GM23338 (cell line): ENCODE results near the gene FRK.

Experiments used
- CREB1 ChIP-seq: fragments of 250-450 bp; sonication (Bioruptor Pico); IDR thresholded peaks from 2 replicates; pipeline ENCODE4 v1.5.0; 2020; ENCODE audit warnings: low read depth, mild to moderate bottlenecking, moderate library complexity
- TF ChIP-seq, protein P1 (sequence below), 2 experiments: fragments of 200-600 bp in 1 of 2; sonication (generic) in 1 of 2; conservative IDR thresholded peaks; 2 replicates each; pipeline versions ENCODE4 v1.5.1 to v1.6.1; 2016 to 2017; ENCODE audit warnings: antibody characterized with exemption in 2 of 2, low read depth in 2 of 2, mild to moderate bottlenecking in 2 of 2, moderate library complexity in 1 of 2

DNA sequence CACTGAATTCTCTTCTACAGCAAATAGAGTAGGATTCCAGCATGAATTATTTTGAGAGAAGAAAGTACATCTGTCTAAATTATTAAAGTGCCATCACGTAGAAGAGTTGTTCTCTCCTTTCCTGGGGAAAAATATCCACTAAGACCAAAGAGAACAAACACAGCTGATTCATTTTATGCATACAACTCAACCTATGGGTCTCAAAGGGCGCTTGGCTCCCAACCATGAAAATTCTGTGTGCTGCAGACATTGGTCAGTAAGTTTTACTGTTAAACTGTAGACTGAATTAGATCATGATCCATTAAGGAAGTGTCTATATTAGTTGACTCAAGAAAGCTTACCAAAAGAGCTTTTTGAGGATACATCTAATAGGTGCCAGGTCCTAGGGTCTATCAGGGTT is 83.5 kb downstream of the FRK start:
- no peak for TF ChIP-seq CREB1 (CRISPR knock-in tag)
- TF ChIP-seq, protein P1, sequence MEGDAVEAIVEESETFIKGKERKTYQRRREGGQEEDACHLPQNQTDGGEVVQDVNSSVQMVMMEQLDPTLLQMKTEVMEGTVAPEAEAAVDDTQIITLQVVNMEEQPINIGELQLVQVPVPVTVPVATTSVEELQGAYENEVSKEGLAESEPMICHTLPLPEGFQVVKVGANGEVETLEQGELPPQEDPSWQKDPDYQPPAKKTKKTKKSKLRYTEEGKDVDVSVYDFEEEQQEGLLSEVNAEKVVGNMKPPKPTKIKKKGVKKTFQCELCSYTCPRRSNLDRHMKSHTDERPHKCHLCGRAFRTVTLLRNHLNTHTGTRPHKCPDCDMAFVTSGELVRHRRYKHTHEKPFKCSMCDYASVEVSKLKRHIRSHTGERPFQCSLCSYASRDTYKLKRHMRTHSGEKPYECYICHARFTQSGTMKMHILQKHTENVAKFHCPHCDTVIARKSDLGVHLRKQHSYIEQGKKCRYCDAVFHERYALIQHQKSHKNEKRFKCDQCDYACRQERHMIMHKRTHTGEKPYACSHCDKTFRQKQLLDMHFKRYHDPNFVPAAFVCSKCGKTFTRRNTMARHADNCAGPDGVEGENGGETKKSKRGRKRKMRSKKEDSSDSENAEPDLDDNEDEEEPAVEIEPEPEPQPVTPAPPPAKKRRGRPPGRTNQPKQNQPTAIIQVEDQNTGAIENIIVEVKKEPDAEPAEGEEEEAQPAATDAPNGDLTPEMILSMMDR (conservative IDR thresholded peaks at IDR 0.05; ENCODE audit: low read depth in 2 of 2): no peak
